GM13977 (cell line): Measurements from ENCODE around the gene TMEM123.

ENCODE experiments used
- DNase-seq: peaks from one replicate; pipeline ENCODE4 v3.0.0; 2012; ENCODE audit warnings: low spot score
- CTCF ChIP-seq: IDR thresholded peaks from 2 replicates; pipeline ENCODE4 v1.5.1; 2012; ENCODE audit warnings: mild to moderate bottlenecking, control low read depth; ENCODE audit not compliant: insufficient read depth; ENCODE audit errors: extremely low read depth, missing control alignments
- in situ Hi-C: fragments of 300-500 bp; cut with MboI; formaldehyde crosslinking; loops from one replicate; pipeline ENCODE4 v1.12.0; 2022; ENCODE audit warnings: low sequenced_read_pairs, low pct_unique_long_range_greater_than_20kb, mixed read lengths, inconsistent platforms; ENCODE audit not compliant: unreplicated experiment

Gene TMEM123

GRCh38 chr11:102346748-102347461 is 105.7 kb downstream of the TMEM123 start, which contains the start of gene BIRC2:
Gene BIRC2 (plus strand): TSS chr11:102347214. CDS start chr11:102349855, 2,641 bp downstream.
- TF ChIP-seq CTCF: peak; percentile 93
- in situ Hi-C loops: no loop called here
- peak; percentile 87 for DNase-seq

- DNase-seq: no peak
- in situ Hi-C loops: no loop called here
- TF ChIP-seq CTCF: no peak
Observed at GRCh38 chr11:102346456-102346747, 106.2 kb downstream of the TMEM123 start.
